Suprapubic skin (tissue), 4 donors: Measurements from ENCODE around the gene KIF13A.

ENCODE experiments used
- CTCF ChIP-seq, 2 donors: fragments of 200-600 bp in 1 of 2; fragments of 450-650 bp in 1 of 2; sonication (generic) in 1 of 2; IDR thresholded peaks; one replicate each; pipeline ENCODE4 v1.5.1; 2016 to 2019; ENCODE audit warnings: antibody characterized with exemption in 2 of 2, mild to moderate bottlenecking in 1 of 2, moderate library complexity in 1 of 2
- EP300 ChIP-seq: sonication (generic); formaldehyde crosslinking; IDR thresholded peaks from one replicate; pipeline ENCODE4 v1.6.1; 2017; ENCODE audit warnings: antibody characterized with exemption
- POLR2A ChIP-seq, 2 donors: fragments of 450-650 bp; IDR thresholded peaks; one replicate each; pipeline ENCODE4 v1.6.1; 2017; ENCODE audit warnings: antibody characterized with exemption in 2 of 2, mild to moderate bottlenecking in 2 of 2, moderate library complexity in 2 of 2
- POLR2AphosphoS5 ChIP-seq, 3 donors: sonication (generic); formaldehyde crosslinking; IDR thresholded peaks; one replicate each; pipeline ENCODE4 v1.6.1; 2017; ENCODE audit warnings: antibody characterized with exemption in 3 of 3

- TF ChIP-seq POLR2A (IDR thresholded peaks at IDR 0.05) (no peak), CTCF (IDR thresholded peaks at IDR 0.05) (no peak), POLR2AphosphoS5 (IDR thresholded peaks at IDR 0.05) (no peak), EP300 (no peak)
Measured at GRCh38 chr6:17921454-17921853, 66.0 kb downstream of the KIF13A start.
